ENCODE results near the gene PEX11A.
"Not testable (repeated sequence)": the region's sequence is repeated elsewhere in the genome, so short reads cannot be mapped to it uniquely, and the experiment has no call there.

The PEX11A gene

GRCh38 chr15:89690276-89691218 is at the start of gene PEX11A, which contains the start of gene WDR93:
Gene PEX11A, minus strand, starts transcription at chr15:89690754. Its CDS starts 122 bp downstream, at chr15:89690632.
Gene WDR93, plus strand, starts transcription at chr15:89690811. Its CDS starts 10,936 bp downstream, at chr15:89701747.
- peak; percentile 75 to 79 for DNase-seq

- peak; percentile 56 to 77 for DNase-seq
These were observed 49.6 kb upstream of the PEX11A start for GRCh38 chr15:89740137-89740536.

GRCh38 chr15:89735773-89736172 is 45.2 kb upstream of the PEX11A start:
- DNase-seq, result no peak

GRCh38 chr15:89732451-89733172 is 42.1 kb upstream of the PEX11A start:
- no peak for DNase-seq

- DNase-seq, result no peak
These were observed 40.7 kb upstream of the PEX11A start for GRCh38 chr15:89731275-89731674.

GRCh38 chr15:89728254-89728653 is 37.7 kb upstream of the PEX11A start:
- no peak for DNase-seq

- DNase-seq, result no peak
These were observed 34.5 kb upstream of the PEX11A start for GRCh38 chr15:89725064-89725463.

- DNase-seq, result no peak
These were observed 34.1 kb upstream of the PEX11A start for GRCh38 chr15:89724621-89725020.

GRCh38 chr15:89723031-89723430 is 32.5 kb upstream of the PEX11A start:
- DNase-seq, result no peak

- no peak for DNase-seq
These were observed 24.2 kb upstream of the PEX11A start for GRCh38 chr15:89714775-89715174.

- no peak for DNase-seq
These were observed 17.0 kb upstream of the PEX11A start for GRCh38 chr15:89707577-89707976.

- DNase-seq, result no peak
These were observed 13.9 kb upstream of the PEX11A start for GRCh38 chr15:89704411-89704810.

- DNase-seq, result no peak
These were observed 4.6 kb upstream of the PEX11A start for GRCh38 chr15:89695198-89695597.

- no peak for DNase-seq
These were observed 3.1 kb upstream of the PEX11A start for GRCh38 chr15:89693696-89694095.

GRCh38 chr15:89693091-89693490 is 2.5 kb upstream of the PEX11A start:
- DNase-seq, result no peak

GRCh38 chr15:89689930-89690275 is 651 bp downstream of the PEX11A start:
- not testable (repeated sequence) for DNase-seq

GRCh38 chr15:89686522-89686921 is 4.0 kb downstream of the PEX11A start:
- no peak for DNase-seq

- DNase-seq, result no peak
These were observed 4.6 kb downstream of the PEX11A start for GRCh38 chr15:89685995-89686394.

GRCh38 chr15:89681146-89681545 is 9.4 kb downstream of the PEX11A start:
- DNase-seq, result no peak

GRCh38 chr15:89680282-89680873 is 10.2 kb downstream of the PEX11A start:
- peak in 1 of 2 experiments; percentile 18 for DNase-seq

GRCh38 chr15:89679212-89679611 is 11.3 kb downstream of the PEX11A start, which contains the start of gene PLIN1:
Gene PLIN1, minus strand, starts transcription at chr15:89679367. Its CDS starts 1,878 bp downstream, at chr15:89677489.
- DNase-seq, result no peak

GRCh38 chr15:89677381-89677780 is 13.2 kb downstream of the PEX11A start:
- no peak for DNase-seq

GRCh38 chr15:89675606-89676005 is 14.9 kb downstream of the PEX11A start:
- no peak for DNase-seq

Data from SHP77 (cell line).